ENCODE data around the gene RTL10.

- TF ChIP-seq CTCF (conservative IDR thresholded peaks at IDR 0.05; ENCODE audit: low read depth, low read length), result no peak
- no peak for TF ChIP-seq EZH2 (IDR thresholded peaks at IDR 0.05; ENCODE audit: borderline replicate concordance, low read depth, low read length, poor library complexity, severe bottlenecking)
Observed at GRCh38 chr22:19903513-19903912, 48.8 kb upstream of the RTL10 start.
